DND-41 (cell line): ENCODE measurements around the gene ANKLE2.

Experiments used
- ATAC-seq: fragments of 200-7000 bp; cut with Tn5 transposase; 3 replicates; pipeline ENCODE4 v1.9.1; 2021; ENCODE audit warnings: low read depth; ENCODE audit not compliant: insufficient read depth
- DNase-seq: peaks from one replicate; pipeline ENCODE4 v3.0.0-alpha.2; 2020
- H2AFZ ChIP-seq: 2 replicates; pipeline ENCODE4 v1.6.0; 2012; ENCODE audit warnings: low read depth, low read length
- H3K27ac ChIP-seq: 2 replicates; pipeline ENCODE4 v1.5.1; 2012; ENCODE audit warnings: low read length, inconsistent platforms
- H3K27me3 ChIP-seq: fragments of 200-600 bp; sonication (generic); 2 replicates; pipeline ENCODE4 v1.6.0; 2012; ENCODE audit warnings: low read length, mild to moderate bottlenecking, inconsistent platforms; ENCODE audit not compliant: insufficient read depth, poor library complexity
- H3K36me3 ChIP-seq: 2 replicates; pipeline ENCODE4 v1.5.1; 2012; ENCODE audit warnings: low read length, inconsistent platforms; ENCODE audit not compliant: insufficient read depth
- H3K4me1 ChIP-seq: 2 replicates; pipeline ENCODE4 v1.5.1; 2012; ENCODE audit warnings: mild to moderate bottlenecking, low read length; ENCODE audit not compliant: insufficient read depth
- H3K4me2 ChIP-seq: 2 replicates; pipeline ENCODE4 v1.6.0; 2012; ENCODE audit warnings: mild to moderate bottlenecking, moderate library complexity, low read length, inconsistent platforms; ENCODE audit not compliant: insufficient read depth
- H3K4me3 ChIP-seq, 2 experiments: fragments of 200-600 bp in 1 of 2; shearing (Covaris generic) in 1 of 2; 2 replicates each; pipeline ENCODE4 v1.5.1; 2012 to 2016; ENCODE audit warnings: inconsistent platforms in 2 of 2, low read length in 2 of 2, mild to moderate bottlenecking in 2 of 2, low read depth in 1 of 2, moderate library complexity in 1 of 2
- H3K79me2 ChIP-seq: 2 replicates; pipeline ENCODE4 v1.6.0; 2012; ENCODE audit warnings: low read length, inconsistent platforms; ENCODE audit not compliant: insufficient read depth
- H3K9ac ChIP-seq: 2 replicates; pipeline ENCODE4 v1.6.0; 2012; ENCODE audit warnings: low read depth, mild to moderate bottlenecking, inconsistent platforms, low read length, moderate library complexity
- H3K9me3 ChIP-seq: 2 replicates; pipeline ENCODE4 v1.5.1; 2012; ENCODE audit warnings: low read length, moderate library complexity, mild to moderate bottlenecking, inconsistent platforms; ENCODE audit not compliant: insufficient read depth, severe bottlenecking
- H4K20me1 ChIP-seq: 2 replicates; pipeline ENCODE4 v1.6.0; 2012; ENCODE audit warnings: low read length; ENCODE audit not compliant: insufficient read depth
- EZH2 ChIP-seq: IDR thresholded peaks from 3 replicates; pipeline ENCODE4 v1.6.1; 2012; ENCODE audit warnings: borderline replicate concordance, low read depth, mild to moderate bottlenecking, moderate library complexity, low read length, inconsistent platforms; ENCODE audit not compliant: severe bottlenecking
- TF ChIP-seq, protein P1 (sequence below): IDR thresholded peaks from 2 replicates; pipeline ENCODE4 v1.5.1; 2012; ENCODE audit warnings: borderline replicate concordance, low read length, moderate library complexity, mild to moderate bottlenecking; ENCODE audit not compliant: poor library complexity, severe bottlenecking; ENCODE audit errors: extremely low read depth

Gene ANKLE2

DNA sequence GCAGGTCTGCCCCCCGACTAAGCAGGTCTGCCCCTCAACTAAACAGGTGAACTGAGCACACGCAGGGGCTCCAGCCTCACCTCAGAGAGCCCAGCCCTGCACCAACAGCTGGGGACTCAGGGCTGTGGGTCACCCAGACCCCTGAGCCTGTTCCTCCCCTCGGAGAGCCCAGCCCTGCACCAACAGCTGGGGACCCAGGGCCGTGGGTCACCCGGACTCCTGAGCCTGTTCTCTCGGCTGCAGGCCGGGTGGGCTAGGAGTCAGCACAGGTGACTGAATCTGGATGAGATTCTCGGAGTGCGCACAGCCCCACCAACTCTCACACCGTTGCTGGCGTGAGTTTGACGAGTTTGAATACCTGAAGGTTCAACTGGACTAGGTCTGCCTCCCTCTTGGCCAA lies 20.3 kb upstream of the ANKLE2 start:
- no peaks in the 10 kb centered on the region for H3K9me3 ChIP-seq
- no peaks in the 10 kb centered on the region for H3K4me1 ChIP-seq
- no peak overlapping the region for H3K27ac ChIP-seq
- no peak overlapping the region for H3K4me3 ChIP-seq
- peaks cover 82% of the 10 kb centered on the region for H3K36me3 ChIP-seq
- no peaks in the 10 kb centered on the region for H3K27me3 ChIP-seq
- H4K20me1 ChIP-seq: peaks cover 5% of the 10 kb centered on the region; the same call in 1 of the 2 replicates
- no peak overlapping the region for H2AFZ ChIP-seq
- H3K79me2 ChIP-seq: no peaks in the 10 kb centered on the region
- no peak overlapping the region for H3K4me2 ChIP-seq
- ATAC-seq (no peak), DNase-seq (no peak)
- TF ChIP-seq, protein P1, sequence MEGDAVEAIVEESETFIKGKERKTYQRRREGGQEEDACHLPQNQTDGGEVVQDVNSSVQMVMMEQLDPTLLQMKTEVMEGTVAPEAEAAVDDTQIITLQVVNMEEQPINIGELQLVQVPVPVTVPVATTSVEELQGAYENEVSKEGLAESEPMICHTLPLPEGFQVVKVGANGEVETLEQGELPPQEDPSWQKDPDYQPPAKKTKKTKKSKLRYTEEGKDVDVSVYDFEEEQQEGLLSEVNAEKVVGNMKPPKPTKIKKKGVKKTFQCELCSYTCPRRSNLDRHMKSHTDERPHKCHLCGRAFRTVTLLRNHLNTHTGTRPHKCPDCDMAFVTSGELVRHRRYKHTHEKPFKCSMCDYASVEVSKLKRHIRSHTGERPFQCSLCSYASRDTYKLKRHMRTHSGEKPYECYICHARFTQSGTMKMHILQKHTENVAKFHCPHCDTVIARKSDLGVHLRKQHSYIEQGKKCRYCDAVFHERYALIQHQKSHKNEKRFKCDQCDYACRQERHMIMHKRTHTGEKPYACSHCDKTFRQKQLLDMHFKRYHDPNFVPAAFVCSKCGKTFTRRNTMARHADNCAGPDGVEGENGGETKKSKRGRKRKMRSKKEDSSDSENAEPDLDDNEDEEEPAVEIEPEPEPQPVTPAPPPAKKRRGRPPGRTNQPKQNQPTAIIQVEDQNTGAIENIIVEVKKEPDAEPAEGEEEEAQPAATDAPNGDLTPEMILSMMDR: no peak
- TF ChIP-seq EZH2: no peak
- H3K9ac ChIP-seq: no peak overlapping the region

DNA sequence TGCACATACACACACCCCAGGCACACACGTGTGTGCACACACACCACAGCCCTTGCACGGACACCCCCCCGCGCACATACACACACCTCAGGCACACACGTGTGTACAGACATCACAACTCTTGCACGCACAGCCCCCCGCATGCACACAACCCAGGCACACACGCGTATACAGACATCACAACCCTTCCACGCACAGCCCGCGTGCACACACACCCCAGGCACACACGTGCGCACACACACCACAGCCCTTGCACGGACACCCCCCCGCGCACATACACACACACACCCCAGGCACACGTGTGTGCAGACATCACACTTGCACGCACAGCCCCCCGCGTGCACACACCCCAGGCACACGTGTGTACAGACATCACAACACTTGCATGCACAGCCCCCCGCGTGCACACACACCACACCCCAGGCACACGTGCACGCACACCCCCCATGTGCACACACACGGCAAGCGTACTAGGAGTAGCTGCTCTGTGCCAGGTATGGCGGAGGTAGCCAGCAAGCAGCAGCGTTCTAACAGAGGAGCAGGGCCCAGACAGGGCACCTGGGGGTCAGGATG lies 18.2 kb upstream of the ANKLE2 start:
- no peaks in the 10 kb centered on the region for H3K27me3 ChIP-seq
- ATAC-seq (no peak), DNase-seq (no peak)
- H3K79me2 ChIP-seq: no peaks in the 10 kb centered on the region
- H2AFZ ChIP-seq: no peak overlapping the region
- no peaks in the 10 kb centered on the region for H3K4me1 ChIP-seq
- no peak overlapping the region for H3K27ac ChIP-seq
- no peaks in the 10 kb centered on the region for H3K9me3 ChIP-seq
- no peak overlapping the region for H3K4me3 ChIP-seq
- no peak overlapping the region for H3K4me2 ChIP-seq
- no peak for TF ChIP-seq EZH2
- TF ChIP-seq, protein P1: no peak
- H4K20me1 ChIP-seq: peaks cover 5% of the 10 kb centered on the region; the same call in 1 of the 2 replicates
- H3K9ac ChIP-seq: no peak overlapping the region
- H3K36me3 ChIP-seq: peaks cover 86% of the 10 kb centered on the region

DNA sequence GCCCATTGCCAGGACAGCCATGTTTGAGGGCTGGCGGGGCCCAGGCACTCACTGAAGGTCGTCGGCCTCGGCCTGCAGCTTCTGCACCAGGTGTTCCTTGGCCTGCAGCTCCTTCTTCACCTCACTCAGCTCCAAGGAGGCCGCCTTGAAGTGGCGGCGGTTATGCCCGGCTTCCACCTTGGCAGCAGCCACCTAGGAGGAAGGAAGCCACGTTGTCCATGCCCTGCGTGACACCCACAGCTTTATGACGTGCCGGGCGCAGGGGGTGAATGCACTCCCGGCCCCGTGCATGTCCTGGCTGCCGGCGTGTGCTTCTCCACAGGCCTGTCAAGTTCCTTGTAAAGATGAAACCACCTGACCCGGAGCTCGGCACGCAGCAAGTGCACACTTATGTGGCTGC lies 16.0 kb upstream of the ANKLE2 start:
- no peaks in the 10 kb centered on the region for H3K4me1 ChIP-seq
- H3K27me3 ChIP-seq: no peaks in the 10 kb centered on the region
- H3K9ac ChIP-seq: no peak overlapping the region
- H3K4me3 ChIP-seq: no peak overlapping the region
- no peak overlapping the region for H3K27ac ChIP-seq
- H3K9me3 ChIP-seq: no peaks in the 10 kb centered on the region
- ATAC-seq: no peak
- no peaks in the 10 kb centered on the region for H3K79me2 ChIP-seq
- no peak overlapping the region for H2AFZ ChIP-seq
- TF ChIP-seq EZH2: no peak
- TF ChIP-seq, protein P1: no peak
- no peak overlapping the region for H3K4me2 ChIP-seq
- no peaks in the 10 kb centered on the region for H4K20me1 ChIP-seq
- DNase-seq: no peak
- peaks cover 87% of the 10 kb centered on the region for H3K36me3 ChIP-seq
